GM21786 (cell line): Measurements from ENCODE around the gene NRSN2.

Experiments used
- ATAC-seq: cut with Tn5 transposase; IDR thresholded peaks from one replicate; pipeline ENCODE4 v1.9.1; 2021; ENCODE audit not compliant: unreplicated experiment

Gene NRSN2, protein sequence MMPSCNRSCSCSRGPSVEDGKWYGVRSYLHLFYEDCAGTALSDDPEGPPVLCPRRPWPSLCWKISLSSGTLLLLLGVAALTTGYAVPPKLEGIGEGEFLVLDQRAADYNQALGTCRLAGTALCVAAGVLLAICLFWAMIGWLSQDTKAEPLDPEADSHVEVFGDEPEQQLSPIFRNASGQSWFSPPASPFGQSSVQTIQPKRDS

DNA sequence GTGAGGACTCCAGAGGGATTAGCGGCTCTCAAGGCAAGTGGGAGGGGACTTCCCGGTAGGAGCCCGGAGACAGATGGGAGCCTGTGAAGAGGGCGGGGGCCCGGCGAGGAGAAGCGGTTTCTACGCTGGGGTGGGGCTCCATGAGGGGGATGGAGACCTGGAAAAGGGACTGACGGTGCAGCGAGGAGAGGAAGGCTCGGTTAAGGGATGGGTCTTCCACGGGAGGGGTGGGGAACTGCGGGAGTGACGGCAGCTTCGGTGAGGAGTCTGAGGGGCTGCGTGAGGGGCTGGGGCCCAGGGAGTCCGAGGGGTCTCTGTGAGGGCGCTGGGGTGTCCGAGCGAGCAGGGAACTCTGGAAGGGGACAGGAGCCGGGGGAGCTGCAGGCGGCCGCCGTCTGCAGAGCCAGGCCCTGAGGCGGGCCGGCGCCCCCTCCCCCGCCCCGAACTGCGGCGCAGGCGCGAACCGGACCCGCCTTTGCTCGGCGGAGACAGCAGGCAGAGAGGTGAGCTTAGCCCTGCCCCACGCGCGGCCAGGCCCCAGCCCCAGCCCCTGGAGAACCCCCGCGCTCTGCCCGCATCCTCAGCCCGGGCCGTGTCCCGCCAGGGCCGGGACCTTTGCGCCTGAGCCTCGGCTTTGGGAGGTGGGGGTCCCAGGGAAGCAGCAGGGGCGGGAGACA, at the start of gene NRSN2:
NRSN2 (plus strand) TSS at position 472 of the 677 bp plus-strand sequence. CDS start 2,533 bp downstream, outside the sequence.
- ATAC-seq = peak; percentile 45

DNA sequence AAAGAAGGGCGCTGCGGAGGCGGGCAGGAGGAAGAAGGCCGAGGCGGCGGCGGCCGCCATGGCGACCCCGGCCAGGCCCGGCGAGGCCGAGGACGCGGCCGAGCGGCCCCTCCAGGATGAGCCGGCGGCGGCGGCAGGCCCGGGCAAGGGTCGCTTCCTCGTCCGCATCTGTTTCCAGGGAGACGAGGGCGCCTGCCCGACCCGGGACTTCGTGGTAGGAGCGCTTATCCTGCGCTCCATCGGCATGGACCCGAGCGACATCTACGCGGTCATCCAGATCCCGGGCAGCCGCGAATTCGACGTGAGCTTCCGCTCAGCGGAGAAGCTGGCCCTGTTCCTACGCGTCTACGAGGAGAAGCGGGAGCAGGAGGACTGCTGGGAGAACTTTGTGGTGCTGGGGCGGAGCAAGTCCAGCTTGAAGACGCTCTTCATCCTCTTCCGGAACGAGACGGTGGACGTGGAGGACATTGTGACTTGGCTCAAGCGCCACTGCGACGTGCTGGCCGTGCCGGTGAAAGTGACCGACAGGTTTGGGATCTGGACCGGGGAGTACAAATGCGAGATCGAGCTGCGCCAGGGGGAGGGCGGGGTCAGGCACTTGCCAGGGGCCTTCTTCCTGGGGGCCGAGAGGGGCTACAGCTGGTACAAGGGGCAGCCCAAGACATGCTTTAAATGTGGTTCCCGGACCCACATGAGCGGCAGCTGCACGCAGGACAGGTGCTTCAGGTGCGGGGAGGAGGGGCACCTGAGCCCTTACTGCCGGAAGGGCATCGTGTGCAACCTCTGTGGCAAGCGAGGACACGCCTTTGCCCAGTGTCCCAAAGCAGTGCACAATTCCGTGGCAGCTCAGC, 48.8 kb upstream of the NRSN2 start:
- peak; percentile 17 for ATAC-seq

DNA sequence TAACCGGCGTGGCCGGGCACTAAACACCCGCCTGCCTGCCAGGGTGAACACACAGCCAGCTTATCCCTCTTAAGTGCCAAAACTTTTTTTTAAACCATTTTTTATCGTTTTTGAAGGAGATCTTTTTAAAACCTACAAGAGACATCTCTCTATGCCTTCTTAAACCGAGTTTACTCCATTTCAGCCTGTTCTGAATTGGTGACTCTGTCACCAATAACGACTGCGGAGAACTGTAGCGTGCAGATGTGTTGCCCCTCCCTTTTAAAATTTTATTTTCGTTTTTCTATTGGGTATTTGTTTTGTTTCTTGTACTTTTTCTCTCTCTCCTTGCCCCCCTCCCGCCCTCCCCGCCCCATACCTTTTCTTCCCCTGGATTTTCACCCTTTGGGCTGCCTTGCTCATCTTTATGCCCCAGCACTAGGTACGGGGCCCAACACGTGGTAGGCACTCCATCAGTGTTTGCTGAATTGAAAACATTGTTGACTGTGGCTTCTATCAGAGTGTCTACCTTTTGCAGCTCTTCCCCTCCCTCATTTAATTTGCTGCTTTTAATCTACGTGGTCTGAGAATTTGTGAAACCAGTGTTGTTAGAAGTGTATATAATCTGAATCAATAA, 48.0 kb upstream of the NRSN2 start:
- ATAC-seq = no peak

DNA sequence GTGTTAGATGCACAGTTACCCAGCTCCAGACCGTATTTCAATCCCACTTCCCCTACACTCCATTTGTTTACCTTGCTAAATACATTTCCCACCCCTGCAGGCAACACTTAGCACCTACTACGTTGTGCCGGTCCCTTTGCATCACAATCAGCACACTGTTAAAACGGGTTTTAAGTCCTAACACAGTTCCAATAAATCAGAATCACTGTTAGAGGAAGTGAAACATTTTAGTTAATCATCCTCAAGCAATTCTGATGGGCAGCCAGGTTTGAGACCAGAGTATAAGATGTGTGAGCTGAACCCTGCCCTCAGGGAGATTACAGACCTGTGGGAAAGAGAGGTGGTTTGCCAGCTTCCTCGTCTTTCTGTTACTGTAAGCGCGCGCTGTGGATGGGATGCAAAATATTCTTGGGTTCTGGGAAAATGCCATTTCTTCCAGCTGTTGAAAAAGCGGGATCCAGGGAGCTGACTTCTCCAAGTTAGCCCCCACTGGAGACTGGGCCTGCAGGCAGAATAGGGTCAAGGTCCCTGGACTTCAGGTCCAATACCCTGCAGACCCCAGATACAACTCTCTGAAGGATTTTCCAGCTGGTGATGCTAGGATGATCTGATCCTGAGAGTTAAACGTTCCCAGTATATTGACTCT, 46.4 kb upstream of the NRSN2 start:
- no peak for ATAC-seq

DNA sequence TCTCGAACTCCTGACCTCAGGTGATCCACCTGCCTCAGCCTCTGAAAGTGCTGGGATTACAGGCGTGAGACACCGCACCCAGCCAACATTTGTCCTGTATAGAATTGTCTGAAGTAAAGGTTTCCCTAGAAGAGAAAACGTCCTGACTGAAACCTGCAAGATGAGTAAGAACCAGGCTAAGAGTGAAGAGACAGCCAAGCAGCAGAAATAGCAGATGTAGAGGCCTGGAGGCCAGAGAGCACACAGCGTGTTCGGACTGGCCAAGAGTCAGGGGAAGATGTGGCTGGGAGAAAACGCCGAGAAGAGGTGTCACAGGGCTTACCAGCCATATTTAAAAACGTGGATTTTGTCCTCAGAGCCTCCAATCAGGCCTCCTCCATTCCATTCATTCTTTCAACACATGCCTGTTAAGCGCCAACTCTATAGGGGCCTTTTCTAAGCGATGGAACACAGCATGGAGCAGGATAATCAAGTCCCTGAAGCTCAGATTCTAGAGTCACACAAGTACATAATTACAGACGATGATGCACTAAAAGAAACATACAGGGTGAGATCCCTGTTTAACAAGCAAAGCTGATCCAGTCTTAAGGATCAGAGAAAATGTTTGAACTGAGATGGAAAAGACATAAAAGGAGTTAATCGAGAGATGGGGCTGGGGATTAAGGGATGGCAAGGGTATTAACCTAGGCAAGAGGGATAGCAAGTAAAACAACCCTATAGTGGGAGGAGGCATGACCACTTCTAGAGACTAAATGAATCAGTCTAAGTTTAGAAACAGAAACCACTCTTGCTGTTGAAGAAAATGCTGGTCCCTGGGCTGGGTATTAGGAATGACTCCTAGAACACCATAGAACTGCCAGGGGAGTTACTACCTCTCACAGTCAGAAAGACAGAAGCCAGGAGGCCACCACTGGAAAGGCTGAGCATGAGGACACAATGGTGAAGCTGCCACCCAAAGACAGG, 44.7 kb upstream of the NRSN2 start:
- ATAC-seq = no peak

DNA sequence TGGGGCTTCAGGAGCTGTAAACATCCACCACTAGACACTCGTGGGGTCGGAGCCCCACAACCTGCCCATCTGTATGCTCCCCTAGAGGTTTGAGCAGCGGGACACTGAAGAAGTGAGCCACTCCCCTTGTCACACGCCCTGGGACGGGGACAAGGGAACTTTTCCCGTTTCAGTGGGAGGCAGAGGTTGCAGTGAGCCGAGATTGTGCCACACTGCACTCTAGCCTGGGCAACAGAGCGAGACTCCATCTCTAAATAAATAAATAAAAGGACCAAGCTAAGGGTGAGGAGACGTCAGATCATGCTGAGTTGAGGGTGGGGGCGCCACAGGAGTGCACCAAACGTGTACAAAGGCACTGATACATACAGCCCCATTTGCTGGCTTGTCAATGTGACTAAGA, 41.2 kb upstream of the NRSN2 start:
- no peak for ATAC-seq

DNA sequence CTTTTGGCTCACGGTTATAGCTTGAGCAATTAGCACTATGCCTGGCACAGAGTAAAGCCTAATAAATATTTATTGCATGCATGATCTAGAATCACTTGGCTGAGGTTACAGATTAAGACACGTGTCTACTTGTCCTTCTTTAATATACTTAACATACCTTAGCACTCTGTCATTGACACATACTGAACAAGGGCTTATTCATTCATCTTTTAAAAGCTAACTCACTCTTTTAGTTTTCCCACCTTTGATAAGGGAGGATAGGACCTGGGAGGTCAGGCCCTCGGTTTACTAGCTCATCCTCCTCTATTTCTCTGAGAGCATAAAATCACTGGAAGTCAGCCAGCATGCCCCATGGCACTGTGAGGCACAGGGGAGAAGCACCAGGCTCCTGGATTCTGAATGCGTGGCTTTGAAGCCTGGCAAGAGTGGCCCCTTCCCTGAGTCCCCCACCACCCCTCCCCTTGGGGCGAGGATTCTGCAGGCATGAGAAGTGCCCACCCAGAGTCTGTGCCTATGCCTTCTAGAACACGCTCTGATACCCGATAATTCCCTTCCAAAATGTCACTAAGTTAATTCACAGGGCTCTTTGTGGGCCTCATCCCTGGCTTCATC, 38.4 kb upstream of the NRSN2 start:
- no peak for ATAC-seq

DNA sequence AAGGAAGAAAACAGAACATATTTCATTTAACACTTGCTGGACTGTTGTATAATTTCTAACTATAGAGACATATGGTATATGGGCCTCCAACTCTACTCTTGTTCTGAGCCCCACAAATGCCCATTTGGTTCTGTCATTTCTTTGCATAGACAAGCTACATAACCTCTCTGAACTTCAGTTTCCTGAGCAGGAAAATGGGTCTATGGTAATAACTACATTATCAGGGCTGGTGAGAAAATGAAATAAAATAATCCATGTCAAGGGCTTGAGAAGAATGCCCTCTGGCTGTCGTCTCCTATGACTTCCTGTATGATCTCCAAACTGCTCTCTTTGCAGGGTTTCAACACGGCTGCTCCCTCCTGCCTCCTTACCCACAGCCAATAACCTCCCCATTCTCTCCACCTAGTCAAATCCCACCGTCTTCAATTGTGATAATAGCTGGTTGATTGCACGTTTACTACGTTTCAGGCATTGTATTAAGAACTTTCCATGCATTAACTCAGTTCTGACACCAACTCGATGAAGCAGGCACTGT, 37.5 kb upstream of the NRSN2 start:
- no peak for ATAC-seq

DNA sequence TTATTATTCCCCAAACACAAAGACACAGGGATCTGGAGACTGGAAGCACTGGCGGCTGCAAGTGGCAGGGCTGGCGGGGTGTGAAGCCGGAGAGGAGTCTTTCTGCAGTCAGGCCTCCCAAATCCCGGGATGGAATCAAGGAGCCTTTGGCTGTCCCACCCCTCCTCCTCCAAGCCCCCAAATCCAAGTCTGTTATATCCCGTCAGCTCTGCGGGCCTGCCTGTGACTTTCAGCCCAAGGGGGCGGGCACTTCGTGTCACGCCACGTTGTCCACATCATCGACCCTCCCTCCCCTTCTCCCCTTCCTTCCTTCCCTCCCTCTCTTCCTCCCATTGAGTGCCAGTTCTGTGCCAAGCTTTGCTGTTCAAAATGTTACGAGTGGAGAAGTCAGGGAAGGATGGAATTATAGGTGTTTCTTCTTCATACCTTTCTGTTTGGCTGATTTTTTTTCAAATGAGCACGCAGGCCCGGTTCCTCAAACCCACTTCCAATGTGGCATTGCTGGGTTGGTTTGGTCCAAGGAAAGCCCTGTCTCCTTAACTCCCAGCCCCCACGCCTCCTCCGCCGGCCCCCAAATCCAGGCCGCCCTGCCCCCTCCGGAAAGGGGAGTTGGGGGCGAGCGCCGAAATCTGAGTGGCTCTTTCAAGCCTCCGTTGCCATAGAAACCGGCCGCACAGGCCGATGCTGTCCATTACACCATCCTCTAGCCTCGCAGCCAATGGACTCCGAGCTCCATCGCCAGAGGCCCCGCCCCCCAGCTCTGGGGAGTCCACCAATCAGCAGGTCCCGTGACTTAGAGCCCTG, 36.9 kb upstream of the NRSN2 start:
- peak; percentile 99 for ATAC-seq

DNA sequence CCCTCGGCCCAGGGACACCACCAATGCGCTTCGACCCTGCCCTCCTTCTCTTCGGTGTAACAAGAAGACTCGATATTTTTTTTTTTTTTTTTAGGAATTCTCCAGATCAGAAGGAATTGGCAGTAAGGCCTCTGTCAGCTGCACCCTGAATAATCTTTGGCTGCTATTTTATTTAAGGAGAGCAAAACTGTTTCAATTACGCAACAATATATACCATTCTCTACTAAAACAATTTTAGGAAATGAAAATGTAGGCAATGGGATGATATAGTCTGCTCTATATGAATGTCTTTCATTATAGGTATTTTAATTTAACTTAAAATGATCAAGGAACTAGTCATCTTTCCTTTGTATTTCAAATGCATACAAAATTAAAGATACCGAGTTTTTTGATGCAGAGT, 36.3 kb upstream of the NRSN2 start:
- no peak for ATAC-seq

DNA sequence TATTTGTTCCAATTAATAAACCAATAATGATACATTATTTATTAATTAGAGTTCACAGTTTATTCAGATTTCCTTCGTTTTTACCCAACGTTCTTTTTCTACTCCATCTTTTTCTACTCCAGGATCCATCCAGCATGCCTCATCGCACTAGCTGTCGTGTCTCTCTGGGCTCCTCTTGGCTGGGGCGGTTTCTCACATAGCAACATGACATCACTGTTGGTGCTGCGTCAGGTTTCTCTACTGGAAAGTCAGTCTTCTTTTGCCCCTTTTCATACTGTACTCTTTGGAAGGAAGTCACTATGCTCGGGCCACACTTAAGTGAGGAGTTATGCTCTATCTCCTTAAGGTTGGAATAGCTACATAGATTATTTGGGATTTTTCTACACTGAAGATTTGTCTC, 35.3 kb upstream of the NRSN2 start:
- ATAC-seq = no peak

DNA sequence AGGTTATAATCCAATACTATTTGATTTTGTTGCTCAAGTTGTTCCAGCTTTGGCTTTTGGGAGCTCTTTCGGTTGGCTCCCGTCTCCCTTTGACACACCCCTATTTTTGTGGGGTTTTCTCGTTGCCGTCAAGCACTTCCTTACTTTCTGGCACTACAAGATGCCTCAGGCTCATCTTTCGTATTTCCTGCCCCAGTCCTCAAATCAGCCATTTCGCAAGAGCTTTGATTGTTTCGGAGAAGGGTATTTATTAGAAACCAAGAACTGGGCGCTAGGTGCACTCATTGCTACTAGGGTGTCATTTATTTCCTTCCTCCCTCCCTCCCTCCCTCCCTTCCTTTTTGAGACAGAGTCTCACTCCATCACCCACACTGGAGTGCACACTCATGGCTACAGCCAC, 34.8 kb upstream of the NRSN2 start:
- no peak for ATAC-seq

DNA sequence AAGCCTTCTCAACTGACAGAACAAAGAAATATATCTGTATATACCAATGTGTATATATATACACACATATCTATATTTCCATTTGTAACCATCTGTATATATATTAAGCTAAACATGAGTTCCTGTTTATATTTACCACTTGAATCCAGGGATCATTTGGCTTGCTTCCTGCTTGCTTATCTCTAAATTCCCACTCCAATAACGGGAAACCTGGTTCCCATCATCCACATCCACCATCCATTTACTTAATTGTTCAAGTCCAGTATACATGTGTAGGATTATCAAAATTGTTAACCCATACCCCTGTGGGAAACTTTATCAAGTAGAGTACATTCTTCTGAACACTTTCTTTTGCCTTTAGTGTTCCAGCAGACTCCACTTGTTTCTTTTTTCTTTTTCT, 34.0 kb upstream of the NRSN2 start:
- no peak for ATAC-seq

DNA sequence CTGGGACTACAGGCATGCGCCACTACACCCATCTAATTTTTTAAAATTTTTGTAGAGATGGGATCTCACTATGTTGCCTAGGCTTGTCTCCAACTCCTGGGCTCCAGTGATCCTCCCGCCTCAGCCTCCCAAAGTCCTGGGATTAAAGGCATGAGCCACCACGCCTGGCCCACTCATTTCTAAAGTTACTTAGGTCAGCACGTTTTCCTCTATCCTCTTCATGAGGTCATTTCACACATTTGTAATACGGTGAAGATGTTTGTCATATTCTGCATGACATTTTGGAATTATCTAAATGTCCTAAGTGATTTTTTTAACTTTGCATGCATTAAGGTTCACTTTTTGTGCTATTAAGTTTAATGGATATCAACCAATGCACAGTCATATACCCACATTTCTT, 33.5 kb upstream of the NRSN2 start:
- ATAC-seq = no peak

DNA sequence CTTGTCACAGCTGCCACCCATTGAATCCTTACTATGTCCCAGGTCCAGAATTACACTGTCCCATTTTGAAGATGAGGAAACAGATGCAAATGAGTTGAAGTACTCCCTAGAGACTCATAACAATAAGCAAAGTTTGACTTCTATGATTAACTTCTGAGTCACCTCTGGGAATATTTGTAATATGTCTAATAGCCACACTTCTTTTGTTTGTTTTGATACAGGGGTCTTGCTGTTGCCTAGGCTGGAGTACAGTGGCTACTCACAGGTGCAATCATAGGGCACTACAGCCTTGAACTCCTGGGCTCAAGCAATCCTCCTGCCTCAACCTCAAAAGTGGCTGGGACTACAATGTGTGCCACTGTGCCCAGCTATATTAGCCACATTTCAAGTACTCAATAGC, 33.0 kb upstream of the NRSN2 start:
- ATAC-seq = no peak

DNA sequence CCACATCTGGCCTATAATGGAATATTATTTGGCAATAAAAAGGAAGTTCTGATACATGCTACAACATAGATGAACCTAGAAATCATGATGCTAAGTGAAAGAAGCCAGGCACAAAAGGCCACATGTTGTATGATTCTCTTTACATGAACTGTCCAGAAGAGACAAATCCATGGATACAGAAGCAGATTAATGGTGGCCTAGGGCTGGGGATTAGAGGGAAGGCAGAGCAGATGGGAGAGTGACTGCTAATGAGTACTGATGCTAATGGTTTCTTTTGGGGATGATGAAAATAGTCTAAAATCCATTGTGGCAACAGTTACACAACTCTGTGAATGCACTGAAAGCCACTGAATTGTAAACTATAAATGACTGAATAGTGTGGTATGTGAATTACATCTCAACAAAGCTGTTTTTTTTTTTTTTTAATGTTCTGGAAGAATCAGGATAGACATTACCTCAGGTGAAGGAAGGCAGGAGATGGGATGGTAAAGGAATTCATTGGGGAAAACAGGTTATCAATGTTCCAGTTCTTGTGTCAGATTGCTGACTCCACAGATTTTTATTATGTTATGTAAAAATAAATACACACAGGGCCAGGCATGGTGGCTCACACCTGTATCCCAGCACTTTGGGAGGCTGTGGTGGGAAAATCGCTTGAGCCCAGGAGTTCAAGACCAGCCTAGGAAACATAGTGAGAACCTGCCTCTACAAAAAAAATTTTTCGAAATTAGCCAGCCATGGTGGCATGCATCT, 30.4 kb upstream of the NRSN2 start:
- ATAC-seq = no peak

DNA sequence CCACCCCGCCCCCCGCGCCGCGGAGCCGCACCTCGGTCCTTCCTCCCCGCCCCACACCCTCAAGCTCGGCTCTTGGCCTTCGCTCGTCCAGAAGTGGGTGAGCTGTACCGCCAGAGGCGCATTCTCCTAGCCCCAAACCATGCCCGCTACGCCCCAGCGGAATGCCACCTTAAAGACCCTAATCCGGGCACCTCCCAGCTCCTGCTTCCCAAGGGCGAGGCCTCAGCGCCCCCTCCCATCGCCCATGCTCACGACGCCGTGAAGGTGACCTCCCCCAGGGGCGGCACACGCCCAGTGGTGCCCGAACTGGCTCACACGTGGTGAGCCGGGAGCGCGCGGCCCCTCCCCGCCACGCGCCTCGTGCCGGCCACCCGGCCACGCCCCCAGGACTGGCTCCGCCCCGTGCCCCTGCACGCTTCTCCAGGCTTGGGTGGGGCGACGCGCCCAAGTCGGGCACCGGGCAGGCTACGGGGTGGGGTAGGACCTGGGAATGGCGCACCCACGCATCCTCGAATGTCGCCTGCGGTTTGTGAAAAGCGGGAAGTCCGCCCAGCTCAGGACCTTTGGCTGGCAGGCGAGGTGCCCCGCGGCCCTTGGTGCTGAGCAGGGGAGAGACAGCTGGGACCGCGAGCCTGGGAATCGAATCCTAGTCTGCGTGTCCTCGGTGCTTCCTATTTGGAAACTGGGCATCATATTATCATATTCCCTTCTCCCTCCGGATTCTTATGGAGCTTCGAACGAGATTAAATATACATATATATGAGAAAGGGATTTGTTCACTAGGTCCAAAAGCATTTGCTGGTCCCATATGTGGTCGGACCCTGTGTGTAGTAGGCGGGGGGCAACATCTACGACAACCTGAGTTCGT, 22.5 kb upstream of the NRSN2 start:
- peak; percentile 38 for ATAC-seq
